ENCODE measurements around the gene ZNF385D.
A peak's percentile ranks its signal among the peaks of the same experiment; 100 is the strongest.

Gene ZNF385D

GRCh38 chr3:21613372-21614070 lies 137.5 kb downstream of the ZNF385D start:
- DNase-seq (ENCODE audit: low read depth), result no peak

GRCh38 chr3:21601178-21601577 lies 149.8 kb downstream of the ZNF385D start:
- no peak for DNase-seq (ENCODE audit: low read depth)

- no peak for DNase-seq (ENCODE audit: low read depth)
Measured at GRCh38 chr3:21599890-21600289, 151.1 kb downstream of the ZNF385D start.

- DNase-seq (ENCODE audit: low read depth), result no peak
Measured at GRCh38 chr3:21592828-21593227, 158.2 kb downstream of the ZNF385D start.

- no peak for DNase-seq (ENCODE audit: low read depth)
Measured at GRCh38 chr3:21587894-21588293, 163.1 kb downstream of the ZNF385D start.

GRCh38 chr3:21585216-21585740 lies 165.7 kb downstream of the ZNF385D start:
- DNase-seq (ENCODE audit: low read depth), result no peak

- peak; percentile 3 for DNase-seq (ENCODE audit: low read depth)
Measured at GRCh38 chr3:21573291-21573690, 177.7 kb downstream of the ZNF385D start.

GRCh38 chr3:21564531-21564930 lies 186.5 kb downstream of the ZNF385D start:
- DNase-seq (ENCODE audit: low read depth), result no peak

GRCh38 chr3:21562243-21562642 lies 188.8 kb downstream of the ZNF385D start:
- DNase-seq (ENCODE audit: low read depth), result peak; percentile 20

GRCh38 chr3:21561472-21561871 lies 189.5 kb downstream of the ZNF385D start:
- DNase-seq (ENCODE audit: low read depth), result no peak

GRCh38 chr3:21551019-21551418 lies 200.0 kb downstream of the ZNF385D start:
- peak; percentile 48 for DNase-seq (ENCODE audit: low read depth)

GRCh38 chr3:21544076-21544462 lies 206.9 kb downstream of the ZNF385D start:
- DNase-seq (ENCODE audit: low read depth), result peak; percentile 17

- DNase-seq (ENCODE audit: low read depth), result peak; percentile 4
Measured at GRCh38 chr3:21543380-21544075, 207.5 kb downstream of the ZNF385D start.

- no peak for DNase-seq (ENCODE audit: low read depth)
Measured at GRCh38 chr3:21542656-21543379, 208.2 kb downstream of the ZNF385D start.

GRCh38 chr3:21540265-21540664 lies 210.7 kb downstream of the ZNF385D start:
- no peak for DNase-seq (ENCODE audit: low read depth)

- DNase-seq (ENCODE audit: low read depth), result no peak
Measured at GRCh38 chr3:21534462-21534861, 216.5 kb downstream of the ZNF385D start.

- no peak for DNase-seq (ENCODE audit: low read depth)
Measured at GRCh38 chr3:21533002-21533401, 218.0 kb downstream of the ZNF385D start.

- no peak for DNase-seq (ENCODE audit: low read depth)
Measured at GRCh38 chr3:21531909-21532308, 219.1 kb downstream of the ZNF385D start.

GRCh38 chr3:21528291-21528995 lies 222.6 kb downstream of the ZNF385D start:
- DNase-seq (ENCODE audit: low read depth), result no peak

- DNase-seq (ENCODE audit: low read depth), result no peak
Measured at GRCh38 chr3:21526461-21526860, 224.5 kb downstream of the ZNF385D start.

- DNase-seq (ENCODE audit: low read depth), result peak; percentile 35
Measured at GRCh38 chr3:21524133-21524532, 226.9 kb downstream of the ZNF385D start.

Measured in EH (cell line).